ENCODE data around the gene MCF2.

The MCF2 gene, protein sequence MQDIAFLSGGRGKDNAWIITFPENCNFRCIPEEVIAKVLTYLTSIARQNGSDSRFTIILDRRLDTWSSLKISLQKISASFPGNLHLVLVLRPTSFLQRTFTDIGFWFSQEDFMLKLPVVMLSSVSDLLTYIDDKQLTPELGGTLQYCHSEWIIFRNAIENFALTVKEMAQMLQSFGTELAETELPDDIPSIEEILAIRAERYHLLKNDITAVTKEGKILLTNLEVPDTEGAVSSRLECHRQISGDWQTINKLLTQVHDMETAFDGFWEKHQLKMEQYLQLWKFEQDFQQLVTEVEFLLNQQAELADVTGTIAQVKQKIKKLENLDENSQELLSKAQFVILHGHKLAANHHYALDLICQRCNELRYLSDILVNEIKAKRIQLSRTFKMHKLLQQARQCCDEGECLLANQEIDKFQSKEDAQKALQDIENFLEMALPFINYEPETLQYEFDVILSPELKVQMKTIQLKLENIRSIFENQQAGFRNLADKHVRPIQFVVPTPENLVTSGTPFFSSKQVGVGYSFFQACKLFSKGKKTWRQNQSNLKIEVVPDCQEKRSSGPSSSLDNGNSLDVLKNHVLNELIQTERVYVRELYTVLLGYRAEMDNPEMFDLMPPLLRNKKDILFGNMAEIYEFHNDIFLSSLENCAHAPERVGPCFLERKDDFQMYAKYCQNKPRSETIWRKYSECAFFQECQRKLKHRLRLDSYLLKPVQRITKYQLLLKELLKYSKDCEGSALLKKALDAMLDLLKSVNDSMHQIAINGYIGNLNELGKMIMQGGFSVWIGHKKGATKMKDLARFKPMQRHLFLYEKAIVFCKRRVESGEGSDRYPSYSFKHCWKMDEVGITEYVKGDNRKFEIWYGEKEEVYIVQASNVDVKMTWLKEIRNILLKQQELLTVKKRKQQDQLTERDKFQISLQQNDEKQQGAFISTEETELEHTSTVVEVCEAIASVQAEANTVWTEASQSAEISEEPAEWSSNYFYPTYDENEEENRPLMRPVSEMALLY

GRCh38 chrX:139708067-139708466, at the start of gene MCF2:
Gene MCF2 (minus strand): TSS chrX:139708167. CDS start chrX:139651744, 56,423 bp downstream.
- H4K20me1 ChIP-seq: no peaks in the 10 kb centered on the region; the same call in 1 of the 2 replicates
- TF ChIP-seq Cebpa-rat (IDR thresholded peaks at IDR 0.05): no peak

GRCh38 chrX:139751053-139751452, 43.1 kb upstream of the MCF2 start:
- H3K9me3 ChIP-seq: peaks cover 30% of the 10 kb centered on the region
- no peak overlapping the region for H3K9ac ChIP-seq
- no peak for TF ChIP-seq Cebpa-rat (IDR thresholded peaks at IDR 0.05)
- no peak overlapping the region for H3K27ac ChIP-seq
- H3K4me3 ChIP-seq: no peak overlapping the region
- no peak overlapping the region for H3K4me2 ChIP-seq
- H3K27me3 ChIP-seq: peaks cover 75% of the 10 kb centered on the region
- peaks cover 40% of the 10 kb centered on the region for H3K36me3 ChIP-seq
- H3K4me1 ChIP-seq: no peaks in the 10 kb centered on the region
- no peaks in the 10 kb centered on the region for H4K20me1 ChIP-seq

More at GRCh38 chrX:139708067-139708466, at the start of gene MCF2:
- no peak within 1 kb of the TSS for H3K9ac ChIP-seq
- no peak within 1 kb of the TSS for H3K27ac ChIP-seq
- no peak within 1 kb of the TSS for H3K4me2 ChIP-seq
- H3K27me3 ChIP-seq: peaks cover 53% of the 10 kb centered on the region
- H3K36me3 ChIP-seq: no peaks in the 10 kb centered on the region
- H3K9me3 ChIP-seq: peaks cover 16% of the 10 kb centered on the region
- no peaks in the 10 kb centered on the region for H3K4me1 ChIP-seq
- no peak within 1 kb of the TSS for H3K4me3 ChIP-seq

DNA sequence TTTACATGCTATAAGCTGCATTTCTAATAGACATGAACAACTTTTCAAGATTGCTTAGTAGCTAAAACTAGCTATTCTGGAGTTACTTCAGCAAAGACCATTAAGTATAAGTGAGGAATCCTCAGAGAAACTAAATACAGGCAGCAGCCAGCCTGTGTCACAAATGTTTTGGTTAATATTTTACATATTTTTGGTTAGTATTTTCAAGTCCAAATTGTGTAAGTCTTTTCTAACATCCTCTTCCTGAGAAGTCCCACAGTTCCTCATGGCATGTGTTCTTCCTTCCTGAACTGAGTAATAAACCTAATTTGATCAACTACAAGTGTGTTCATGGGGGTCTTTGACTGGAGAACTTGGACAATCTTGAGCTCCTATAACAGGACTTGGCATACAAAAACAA, 42.4 kb upstream of the MCF2 start:
- no peak overlapping the region for H3K9ac ChIP-seq
- H3K27me3 ChIP-seq: peaks cover 81% of the 10 kb centered on the region
- H3K9me3 ChIP-seq: peaks cover 23% of the 10 kb centered on the region
- no peak for TF ChIP-seq Cebpa-rat (IDR thresholded peaks at IDR 0.05)
- H3K4me3 ChIP-seq: no peak overlapping the region
- no peaks in the 10 kb centered on the region for H3K4me1 ChIP-seq
- no peak overlapping the region for H3K4me2 ChIP-seq
- H3K36me3 ChIP-seq: peaks cover 39% of the 10 kb centered on the region
- no peaks in the 10 kb centered on the region for H4K20me1 ChIP-seq
- no peak overlapping the region for H3K27ac ChIP-seq

DNA sequence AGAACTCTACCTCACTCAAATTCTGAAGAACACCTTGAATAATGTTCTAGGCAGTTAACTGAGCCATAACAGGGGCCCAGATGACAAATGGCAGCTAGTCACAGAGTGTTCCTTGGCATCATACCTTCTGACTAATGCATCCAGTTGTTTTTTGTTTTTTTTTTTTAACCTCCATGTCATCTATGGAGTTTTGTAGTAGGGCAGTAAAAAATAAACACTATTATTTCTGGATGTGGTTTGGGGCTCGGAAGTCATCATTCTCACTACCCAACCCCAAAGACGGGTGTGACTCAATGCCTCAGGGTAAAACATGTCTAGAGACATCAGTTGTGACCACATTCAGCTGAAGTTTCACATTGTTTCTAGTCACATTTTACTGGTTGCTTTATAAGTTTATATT, 31.2 kb upstream of the MCF2 start:
- no peak overlapping the region for H3K9ac ChIP-seq
- H3K27me3 ChIP-seq: peaks cover 84% of the 10 kb centered on the region
- H3K9me3 ChIP-seq: no peaks in the 10 kb centered on the region
- no peak for TF ChIP-seq Cebpa-rat (IDR thresholded peaks at IDR 0.05)
- no peak overlapping the region for H3K27ac ChIP-seq
- H4K20me1 ChIP-seq: no peaks in the 10 kb centered on the region; the same call in 1 of the 2 replicates
- H3K36me3 ChIP-seq: peaks cover 40% of the 10 kb centered on the region
- no peak overlapping the region for H3K4me3 ChIP-seq
- H3K4me1 ChIP-seq: 0 out of 2 replicates have a peak, but pooled peaks cover 16% of the 10 kb centered on the region
- no peak overlapping the region for H3K4me2 ChIP-seq

- Histone ChIP-seq H3K4me2 (no peak overlapping the region), H3K4me1 (0 out of 2 replicates have a peak, but pooled peaks cover 16% of the 10 kb centered on the region), H4K20me1 (no peaks in the 10 kb centered on the region; the same call in 1 of the 2 replicates), H3K9ac (no peak overlapping the region), H3K4me3 (no peak overlapping the region), H3K27me3 (peaks cover 85% of the 10 kb centered on the region), H3K36me3 (peaks cover 40% of the 10 kb centered on the region), H3K27ac (no peak overlapping the region), H3K9me3 (no peaks in the 10 kb centered on the region)
- TF ChIP-seq Cebpa-rat (IDR thresholded peaks at IDR 0.05): no peak
Measured at GRCh38 chrX:139738581-139738980, 30.6 kb upstream of the MCF2 start.

DNA sequence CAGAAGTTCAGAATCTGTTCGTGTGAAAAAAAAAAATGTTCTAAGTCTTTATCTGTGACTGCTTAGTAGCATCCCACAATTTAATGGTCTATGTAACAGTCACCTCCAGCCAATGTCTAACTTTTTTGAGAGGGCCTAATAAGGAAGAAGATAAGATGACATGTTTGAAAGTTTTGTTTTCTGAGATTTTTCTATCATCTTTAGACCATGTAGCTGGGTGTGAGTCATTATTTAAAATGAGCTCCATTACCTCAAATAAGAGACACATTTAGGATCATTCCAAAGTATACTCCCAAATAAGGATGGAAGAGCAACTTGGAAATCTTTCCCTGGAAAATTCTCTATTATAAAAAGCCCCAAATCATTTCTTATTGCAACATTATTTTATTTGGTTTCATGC, 28.2 kb upstream of the MCF2 start:
- no peak overlapping the region for H3K4me2 ChIP-seq
- H3K27ac ChIP-seq: no peak overlapping the region
- no peak overlapping the region for H3K9ac ChIP-seq
- H3K36me3 ChIP-seq: peaks cover 37% of the 10 kb centered on the region
- TF ChIP-seq Cebpa-rat (IDR thresholded peaks at IDR 0.05): no peak
- no peaks in the 10 kb centered on the region; the same call in 1 of the 2 replicates for H4K20me1 ChIP-seq
- no peaks in the 10 kb centered on the region for H3K9me3 ChIP-seq
- peaks cover 92% of the 10 kb centered on the region for H3K27me3 ChIP-seq
- H3K4me3 ChIP-seq: no peak overlapping the region
- 0 out of 2 replicates have a peak, but pooled peaks cover 16% of the 10 kb centered on the region for H3K4me1 ChIP-seq

DNA sequence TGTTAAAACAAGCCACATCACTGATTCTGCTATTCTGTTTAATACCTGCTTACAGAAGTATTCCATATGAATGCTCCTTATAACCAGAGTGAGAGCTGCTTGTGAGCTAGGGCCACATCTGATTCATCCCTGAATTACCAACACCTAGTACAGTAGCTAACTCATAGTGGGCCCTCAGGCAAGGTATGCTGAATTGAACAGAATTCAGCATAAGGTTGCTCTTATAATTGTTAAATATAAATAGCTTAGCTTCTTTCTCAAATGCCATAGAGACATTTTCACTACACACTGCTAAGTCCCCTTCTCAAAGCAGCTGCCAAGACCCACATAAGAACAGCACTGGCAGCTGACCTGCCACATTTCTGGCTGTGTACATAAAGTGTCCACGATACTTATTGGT, 27.0 kb upstream of the MCF2 start:
- H3K9ac ChIP-seq: no peak overlapping the region
- H3K4me2 ChIP-seq: no peak overlapping the region
- TF ChIP-seq Cebpa-rat (IDR thresholded peaks at IDR 0.05): no peak
- no peak overlapping the region for H3K27ac ChIP-seq
- H3K27me3 ChIP-seq: peaks cover 89% of the 10 kb centered on the region
- peaks cover 7% of the 10 kb centered on the region; the same call in 1 of the 2 replicates for H4K20me1 ChIP-seq
- 0 out of 2 replicates have a peak, but pooled peaks cover 11% of the 10 kb centered on the region for H3K4me1 ChIP-seq
- H3K4me3 ChIP-seq: no peak overlapping the region
- peaks cover 36% of the 10 kb centered on the region for H3K36me3 ChIP-seq
- no peaks in the 10 kb centered on the region for H3K9me3 ChIP-seq

- H3K4me3 ChIP-seq: no peak overlapping the region
- H3K9me3 ChIP-seq: no peaks in the 10 kb centered on the region
- H3K36me3 ChIP-seq: 0 out of 2 replicates have a peak, but pooled peaks cover 4% of the 10 kb centered on the region
- H3K4me1 ChIP-seq: no peaks in the 10 kb centered on the region
- H3K27me3 ChIP-seq: peaks cover 88% of the 10 kb centered on the region
- no peak overlapping the region for H3K4me2 ChIP-seq
- TF ChIP-seq Cebpa-rat (IDR thresholded peaks at IDR 0.05): no peak
- 0 out of 2 replicates have a peak, but pooled peaks cover 16% of the 10 kb centered on the region for H4K20me1 ChIP-seq
- no peak overlapping the region for H3K9ac ChIP-seq
- no peak overlapping the region for H3K27ac ChIP-seq
Measured at GRCh38 chrX:139725720-139726119, 17.8 kb upstream of the MCF2 start.

DNA sequence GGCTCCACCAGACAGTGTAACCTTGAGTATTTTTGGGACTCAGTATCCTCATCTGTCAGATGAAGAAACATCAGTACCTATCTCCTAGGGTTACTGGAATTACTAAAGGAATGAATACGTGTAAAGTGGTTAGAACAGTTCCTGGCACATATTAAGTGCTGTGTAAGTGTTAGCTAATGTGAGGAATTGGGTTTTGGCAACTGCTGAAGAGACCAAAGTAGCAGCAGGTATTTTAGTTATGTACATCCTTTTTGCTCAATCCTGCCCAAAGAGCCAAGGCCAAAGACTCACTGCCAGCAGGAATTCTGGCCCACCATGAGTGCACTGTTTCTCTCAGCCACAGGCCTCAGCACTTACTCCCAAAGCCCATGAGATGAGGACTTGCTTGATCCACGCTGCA, 16.7 kb upstream of the MCF2 start:
- Histone ChIP-seq H3K36me3 (no peaks in the 10 kb centered on the region), H3K4me3 (no peak overlapping the region), H3K9ac (no peak overlapping the region), H3K27ac (no peak overlapping the region), H3K27me3 (peaks cover 84% of the 10 kb centered on the region), H4K20me1 (0 out of 2 replicates have a peak, but pooled peaks cover 8% of the 10 kb centered on the region), H3K9me3 (no peaks in the 10 kb centered on the region), H3K4me2 (no peak overlapping the region), H3K4me1 (no peaks in the 10 kb centered on the region)
- TF ChIP-seq Cebpa-rat (IDR thresholded peaks at IDR 0.05): no peak

Data from BLaER1 (cell line).